Endothelial cell of umbilical vein (primary cell): ENCODE measurements around the gene HIVEP1.

Source experiments
- CTCF ChIP-seq, 2 donors: IDR thresholded peaks; 1 replicate in 1 of 2; 2 replicates in 1 of 2; pipeline ENCODE4 v1.5.1; 2011; ENCODE audit warnings: low read length in 2 of 2, mild to moderate bottlenecking in 2 of 2, moderate library complexity in 2 of 2, control low read depth in 1 of 2, inconsistent platforms in 1 of 2, low read depth in 1 of 2; ENCODE audit not compliant: insufficient read depth in 1 of 2; ENCODE audit errors: extremely low read depth in 1 of 2
- EZH2 ChIP-seq: IDR thresholded peaks from 2 replicates; pipeline ENCODE4 v1.6.1; 2012; ENCODE audit warnings: borderline replicate concordance, low read depth, mild to moderate bottlenecking, moderate library complexity, low read length, inconsistent platforms; ENCODE audit not compliant: severe bottlenecking
- MAX ChIP-seq: IDR thresholded peaks from 2 replicates; pipeline ENCODE4 v1.6.1; 2011; ENCODE audit not compliant: insufficient read depth, insufficient read length
- POLR2A ChIP-seq: IDR thresholded peaks from 2 replicates; pipeline ENCODE4 v1.6.1; 2012; ENCODE audit warnings: low read depth, mild to moderate bottlenecking, control low read depth, low read length
- POLR2AphosphoS5 ChIP-seq: IDR thresholded peaks from 2 replicates; pipeline ENCODE4 v1.6.1; 2012; ENCODE audit warnings: low read depth, mild to moderate bottlenecking, control low read depth, low read length, moderate library complexity; ENCODE audit not compliant: insufficient read depth

- TF ChIP-seq POLR2AphosphoS5 = no peak
- no peak for TF ChIP-seq POLR2A
- TF ChIP-seq CTCF (IDR thresholded peaks at IDR 0.05; ENCODE audit: extremely low read depth in 1 of 2, insufficient read depth in 1 of 2, low read depth in 1 of 2, low read length in 2 of 2) = no peak
- no peak for TF ChIP-seq MAX
- TF ChIP-seq EZH2 = no peak
Measured at GRCh38 chr6:12113190-12113577, 101.1 kb downstream of the HIVEP1 start.
